Measurements from ENCODE around the gene FAM76A.

DNA sequence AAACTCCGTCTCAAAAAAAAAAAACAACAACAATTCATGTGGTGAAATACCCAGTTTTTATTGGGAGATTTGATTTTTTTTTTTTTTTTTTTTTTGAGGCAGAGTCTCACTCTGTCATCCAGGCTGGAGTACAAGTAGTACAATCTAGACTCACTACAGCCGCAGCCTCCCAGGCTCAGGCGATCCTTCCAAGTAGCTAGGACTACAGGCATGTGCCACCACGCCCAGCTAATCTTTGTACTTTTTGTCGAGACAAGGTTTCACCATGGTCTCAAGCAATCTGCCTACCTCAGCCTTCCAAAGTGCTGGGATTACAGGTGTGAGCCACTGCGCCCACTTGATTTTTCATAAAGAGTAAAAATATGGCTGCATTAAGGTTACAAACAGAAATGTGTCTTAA, 15.4 kb downstream of the FAM76A start:
- TF ChIP-seq, protein P1, sequence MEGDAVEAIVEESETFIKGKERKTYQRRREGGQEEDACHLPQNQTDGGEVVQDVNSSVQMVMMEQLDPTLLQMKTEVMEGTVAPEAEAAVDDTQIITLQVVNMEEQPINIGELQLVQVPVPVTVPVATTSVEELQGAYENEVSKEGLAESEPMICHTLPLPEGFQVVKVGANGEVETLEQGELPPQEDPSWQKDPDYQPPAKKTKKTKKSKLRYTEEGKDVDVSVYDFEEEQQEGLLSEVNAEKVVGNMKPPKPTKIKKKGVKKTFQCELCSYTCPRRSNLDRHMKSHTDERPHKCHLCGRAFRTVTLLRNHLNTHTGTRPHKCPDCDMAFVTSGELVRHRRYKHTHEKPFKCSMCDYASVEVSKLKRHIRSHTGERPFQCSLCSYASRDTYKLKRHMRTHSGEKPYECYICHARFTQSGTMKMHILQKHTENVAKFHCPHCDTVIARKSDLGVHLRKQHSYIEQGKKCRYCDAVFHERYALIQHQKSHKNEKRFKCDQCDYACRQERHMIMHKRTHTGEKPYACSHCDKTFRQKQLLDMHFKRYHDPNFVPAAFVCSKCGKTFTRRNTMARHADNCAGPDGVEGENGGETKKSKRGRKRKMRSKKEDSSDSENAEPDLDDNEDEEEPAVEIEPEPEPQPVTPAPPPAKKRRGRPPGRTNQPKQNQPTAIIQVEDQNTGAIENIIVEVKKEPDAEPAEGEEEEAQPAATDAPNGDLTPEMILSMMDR (IDR thresholded peaks at IDR 0.05), result no peak
- TF ChIP-seq POLR2AphosphoS5 (IDR thresholded peaks at IDR 0.05), result no peak

Measured in stomach (tissue), 4 donors.